NK-92 (cell line): ENCODE data around the gene FNIP2.
"Not testable (repeated sequence)": the region's sequence is repeated elsewhere in the genome, so short reads cannot be mapped to it uniquely, and the experiment has no call there.

ENCODE experiments used
- DNase-seq: peaks from one replicate; lab custom pipeline; 2025; ENCODE audit not compliant: unreplicated experiment; lab: John Stamatoyannopoulos, UW

The FNIP2 gene

GRCh38 chr4:158865520-158866177 lies 96.8 kb downstream of the FNIP2 start:
- no peak for DNase-seq

- DNase-seq: no peak
Observed at GRCh38 chr4:158869001-158869400, 100.2 kb downstream of the FNIP2 start.

- no peak for DNase-seq
Observed at GRCh38 chr4:158869761-158870160, 100.9 kb downstream of the FNIP2 start.

- DNase-seq: no peak
Observed at GRCh38 chr4:158870282-158870625, 101.4 kb downstream of the FNIP2 start.

GRCh38 chr4:158870626-158871334 lies 102.0 kb downstream of the FNIP2 start:
- no peak for DNase-seq

GRCh38 chr4:158871335-158871724 lies 102.5 kb downstream of the FNIP2 start:
- DNase-seq: no peak

- DNase-seq: no peak
Observed at GRCh38 chr4:158873795-158874401, 105.1 kb downstream of the FNIP2 start.

- no peak for DNase-seq
Observed at GRCh38 chr4:158875026-158875425, 106.2 kb downstream of the FNIP2 start.

- no peak for DNase-seq
Observed at GRCh38 chr4:158875455-158875854, 106.6 kb downstream of the FNIP2 start.

GRCh38 chr4:158877069-158877468 lies 108.2 kb downstream of the FNIP2 start:
- no peak for DNase-seq

- DNase-seq: not testable (repeated sequence)
Observed at GRCh38 chr4:158882142-158882541, 113.3 kb downstream of the FNIP2 start.

GRCh38 chr4:158884280-158884679 lies 115.5 kb downstream of the FNIP2 start:
- no peak for DNase-seq

GRCh38 chr4:158885564-158885963 lies 116.7 kb downstream of the FNIP2 start:
- DNase-seq: no peak

- DNase-seq: no peak
Observed at GRCh38 chr4:158890294-158890693, 121.5 kb downstream of the FNIP2 start.

- DNase-seq: no peak
Observed at GRCh38 chr4:158891256-158891655, 122.4 kb downstream of the FNIP2 start.

GRCh38 chr4:158894826-158895225 lies 126.0 kb downstream of the FNIP2 start:
- DNase-seq: no peak

- DNase-seq: no peak
Observed at GRCh38 chr4:158895797-158896576, 127.2 kb downstream of the FNIP2 start.

- DNase-seq: not testable (repeated sequence)
Observed at GRCh38 chr4:158896577-158897238, 127.9 kb downstream of the FNIP2 start.

- DNase-seq: not testable (repeated sequence)
Observed at GRCh38 chr4:158900408-158900807, 131.6 kb downstream of the FNIP2 start.

GRCh38 chr4:158902280-158903078 lies 133.7 kb downstream of the FNIP2 start:
- DNase-seq: not testable (repeated sequence)
